IMR-90 (cell line): ENCODE results near the gene SRD5A3. TPM values are rescaled to one million over a fixed set of nuclear protein-coding genes. Genes with fewer than 3 reads are reported as not detected.

ENCODE experiments used
- ATAC-seq: fragments of 200-7000 bp; cut with Tn5 transposase; 2 replicates; pipeline ENCODE4 v1.9.1; 2020; ENCODE audit warnings: low read depth, mild to moderate bottlenecking, moderate library complexity
- BruUV-seq: library from RNA; stranded (reverse); fragments of 400-500 nt; replicated peaks from 2 replicates; lab custom pipeline; 2021; lab: Mats Ljungman, UMichigan
- CTCF ChIA-PET: fragments of 300-600 bp; formaldehyde crosslinking; extraction: SDS; loops from one replicate; lab custom pipeline; 2021; ENCODE audit warnings: antibody characterized with exemption; lab: Yijun Ruan, JAX
- POLR2A ChIA-PET: fragments of 300-600 bp; sonication (Branson Sonifier 250); formaldehyde crosslinking; loops from one replicate; lab custom pipeline; 2022; ENCODE audit warnings: antibody characterized with exemption; ENCODE audit not compliant: unreplicated experiment; lab: Charles Lee
- DNase-seq: peaks from one replicate; pipeline ENCODE4 v3.0.0; 2013
- H2AFZ ChIP-seq: replicated peaks from 2 replicates; pipeline ENCODE3; 2013; ENCODE audit warnings: low read length, mild to moderate bottlenecking; ENCODE audit not compliant: poor library complexity
- H2AK5ac ChIP-seq: 2 replicates; pipeline ENCODE4 v1.6.1; 2013; ENCODE audit warnings: low read depth, low read length, inconsistent platforms
- H2AK9ac ChIP-seq: replicated peaks from 2 replicates; pipeline ENCODE3; 2013; ENCODE audit warnings: mild to moderate bottlenecking, low read depth, low read length, moderate library complexity; ENCODE audit not compliant: poor library complexity
- H2BK120ac ChIP-seq: 2 replicates; pipeline ENCODE4 v1.6.1; 2013; ENCODE audit warnings: low read depth, low read length, inconsistent platforms
- H2BK15ac ChIP-seq: 3 replicates; pipeline ENCODE4 v1.6.1; 2013; ENCODE audit warnings: low read depth, low read length, inconsistent platforms
- H2BK20ac ChIP-seq: 2 replicates; pipeline ENCODE4 v1.6.1; 2013; ENCODE audit warnings: low read depth, mild to moderate bottlenecking, inconsistent platforms, low read length, moderate library complexity
- H2BK5ac ChIP-seq: 2 replicates; pipeline ENCODE4 v1.6.1; 2013; ENCODE audit warnings: mild to moderate bottlenecking, low read depth, low read length, inconsistent platforms; ENCODE audit not compliant: poor library complexity, severe bottlenecking
- H3K14ac ChIP-seq: replicated peaks from 2 replicates; pipeline ENCODE4 v1.6.1; 2013; ENCODE audit warnings: low read depth, low read length, inconsistent platforms
- H3K18ac ChIP-seq: 2 replicates; pipeline ENCODE4 v1.6.1; 2013; ENCODE audit warnings: low read depth, low read length, control low read depth
- H3K23ac ChIP-seq: 2 replicates; pipeline ENCODE4 v1.6.1; 2013; ENCODE audit warnings: low read depth, low read length, inconsistent platforms
- H3K27ac ChIP-seq: 2 replicates; pipeline ENCODE4 v1.5.1; 2013; ENCODE audit warnings: mild to moderate bottlenecking, control low read depth, low read length; ENCODE audit not compliant: insufficient read depth
- H3K27me3 ChIP-seq: 2 replicates; pipeline ENCODE4 v1.6.1; 2013; ENCODE audit warnings: low read length; ENCODE audit not compliant: control insufficient read depth, insufficient read depth
- H3K36me3 ChIP-seq: 2 replicates; pipeline ENCODE4 v1.6.1; 2013; ENCODE audit warnings: low read length, mixed read lengths; ENCODE audit not compliant: control insufficient read depth, insufficient read depth
- H3K4ac ChIP-seq: 2 replicates; pipeline ENCODE4 v1.6.1; 2013; ENCODE audit warnings: low read depth, low read length, inconsistent platforms
- H3K4me1 ChIP-seq: 2 replicates; pipeline ENCODE4 v1.6.1; 2013; ENCODE audit warnings: low read length, mixed read lengths; ENCODE audit not compliant: control insufficient read depth, insufficient read depth
- H3K4me2 ChIP-seq: 2 replicates; pipeline ENCODE4 v1.6.1; 2013; ENCODE audit warnings: low read depth, mild to moderate bottlenecking, control low read depth, low read length, moderate library complexity
- H3K4me3 ChIP-seq: 2 replicates; pipeline ENCODE4 v1.5.1; 2013; ENCODE audit warnings: low read depth, mild to moderate bottlenecking, control low read depth, low read length, moderate library complexity; ENCODE audit not compliant: insufficient read depth
- H3K56ac ChIP-seq: 2 replicates; pipeline ENCODE4 v1.6.1; 2013; ENCODE audit warnings: low read length, inconsistent platforms; ENCODE audit not compliant: insufficient read depth; ENCODE audit errors: extremely low read depth
- H3K79me1 ChIP-seq, 2 experiments: 2 replicates each; pipeline ENCODE4 v1.6.1; 2013; ENCODE audit warnings: low read length in 2 of 2, inconsistent platforms in 1 of 2, low read depth in 1 of 2
- H3K9ac ChIP-seq: 2 replicates; pipeline ENCODE4 v1.6.1; 2013; ENCODE audit warnings: low read depth, low read length, control low read depth
- H3K9me1 ChIP-seq: 2 replicates; pipeline ENCODE4 v1.6.1; 2013; ENCODE audit warnings: low read length, inconsistent platforms; ENCODE audit not compliant: insufficient read depth
- H3K9me3 ChIP-seq: 2 replicates; pipeline ENCODE4 v1.6.1; 2013; ENCODE audit warnings: low read length; ENCODE audit not compliant: control insufficient read depth, insufficient read depth
- H4K20me1 ChIP-seq: 2 replicates; pipeline ENCODE4 v1.6.1; 2013; ENCODE audit warnings: low read length, inconsistent platforms; ENCODE audit not compliant: insufficient read depth
- H4K5ac ChIP-seq: 2 replicates; pipeline ENCODE4 v1.6.1; 2013; ENCODE audit warnings: mild to moderate bottlenecking, low read depth, low read length, control low read depth
- H4K8ac ChIP-seq, 2 experiments: 2 replicates each; pipeline ENCODE4 v1.6.1; 2013; ENCODE audit warnings: low read depth in 2 of 2, low read length in 2 of 2, control low read depth in 1 of 2, inconsistent platforms in 1 of 2
- H4K91ac ChIP-seq: 2 replicates; pipeline ENCODE4 v1.6.1; 2013; ENCODE audit warnings: low read depth, low read length, inconsistent platforms; ENCODE audit not compliant: insufficient read depth
- BHLHE40 ChIP-seq: fragments of 150-350 bp; IDR thresholded peaks from 2 replicates; pipeline ENCODE4 v1.6.1; 2016; ENCODE audit warnings: mild to moderate bottlenecking, low read depth, low read length
- CHD1 ChIP-seq: IDR thresholded peaks from 2 replicates; pipeline ENCODE4 v1.6.1; 2012; ENCODE audit warnings: low read depth, low read length, improper control_type of control experiment
- ELK1 ChIP-seq: fragments of 150-350 bp; IDR thresholded peaks from 2 replicates; pipeline ENCODE4 v1.6.1; 2016; ENCODE audit warnings: low read depth, mild to moderate bottlenecking, low read length, moderate library complexity, borderline replicate concordance
- FOS ChIP-seq: fragments of 150-350 bp; IDR thresholded peaks from 2 replicates; pipeline ENCODE4 v1.6.1; 2016; ENCODE audit warnings: low read depth, low read length
- MAFK ChIP-seq: IDR thresholded peaks from 2 replicates; pipeline ENCODE4 v1.6.1; 2012; ENCODE audit warnings: low read depth, low read length, improper control_type of control experiment
- MXI1 ChIP-seq: IDR thresholded peaks from 2 replicates; pipeline ENCODE4 v1.6.1; 2012; ENCODE audit warnings: low read depth, mild to moderate bottlenecking, low read length, moderate library complexity, borderline replicate concordance
- NFE2L2 ChIP-seq: fragments of 150-350 bp; IDR thresholded peaks from 2 replicates; pipeline ENCODE4 v1.6.1; 2016; ENCODE audit warnings: low read depth, mild to moderate bottlenecking, low read length
- POLR2A ChIP-seq: IDR thresholded peaks from 2 replicates; pipeline ENCODE4 v1.6.1; 2012; ENCODE audit warnings: mild to moderate bottlenecking, low read depth, low read length
- RAD21 ChIP-seq: IDR thresholded peaks from 2 replicates; pipeline ENCODE4 v1.6.1; 2012; ENCODE audit warnings: low read length, improper control_type of control experiment
- RCOR1 ChIP-seq: IDR thresholded peaks from 2 replicates; pipeline ENCODE4 v1.6.1; 2012; ENCODE audit warnings: mild to moderate bottlenecking, low read length, improper control_type of control experiment; ENCODE audit not compliant: insufficient replicate concordance
- RFX5 ChIP-seq: IDR thresholded peaks from 2 replicates; pipeline ENCODE4 v1.8.0; 2012; ENCODE audit warnings: low read depth, mild to moderate bottlenecking, low read length, moderate library complexity
- SMC3 ChIP-seq: fragments of 150-350 bp; IDR thresholded peaks from 2 replicates; pipeline ENCODE4 v1.6.1; 2016; ENCODE audit warnings: low read depth, mild to moderate bottlenecking, antibody characterized with exemption, low read length, moderate library complexity
- USF2 ChIP-seq: fragments of 150-350 bp; IDR thresholded peaks from 2 replicates; pipeline ENCODE4 v1.6.1; 2017; ENCODE audit warnings: mild to moderate bottlenecking, antibody characterized with exemption, low read length, low read depth
- WGBS, 2 experiments: methylation state at CpG; one replicate each; pipeline versions ENCODE4 v1.1.5 to v1.1.7; 2013; ENCODE audit warnings: missing lambda C conversion rate in 2 of 2; ENCODE audit not compliant: insufficient read length in 1 of 2; ENCODE audit errors: extremely low coverage in 2 of 2; 5-methylcytosine and 5-hydroxymethylcytosine counted together
- dilution Hi-C: fragments of 300-500 bp; cut with HindIII; formaldehyde crosslinking; loops from one replicate; pipeline ENCODE4 v1.14.3; 2018; ENCODE audit warnings: low sequenced_read_pairs; ENCODE audit not compliant: unreplicated experiment
- in situ Hi-C: fragments of 300-500 bp; cut with MboI; formaldehyde crosslinking; loops from 3 replicates; pipeline ENCODE4 v1.14.3; 2019; ENCODE audit warnings: low sequenced_read_pairs, inconsistent platforms, mixed read lengths
- intact Hi-C: fragments of 100-400 bp; cut with micrococcal nuclease; formaldehyde crosslinking; loops from 2 replicates; pipeline ENCODE4 v1.10.0; 2022
- polyA plus RNA-seq, 3 experiments: library from polyadenylated mRNA; depleted of rRNA; stranded (reverse); fragments of >200 nt; gene quantifications; 2 replicates each; pipeline ENCODE4 v1.2.3, GENCODE V29; 2012; ENCODE audit warnings: low replicate concordance in 1 of 3
- total RNA-seq: library from RNA; depleted of rRNA; stranded (reverse); fragments of >200 nt; gene quantifications from 2 replicates; pipeline ENCODE4 v1.2.3, GENCODE V29; 2012
- TF ChIP-seq, protein P1 (sequence below): conservative IDR thresholded peaks from 2 replicates; pipeline ENCODE4 v1.5.1; 2012; ENCODE audit warnings: mild to moderate bottlenecking, low read depth, low read length, improper control_type of control experiment

The SRD5A3 gene
- total and polyA plus RNA-seq, 2 of the 4 experiments (the other 2 are of a cell fraction), result 5.6 to 6.8 TPM

GRCh38 chr4:55308071-55308470 lies 38.0 kb upstream of the SRD5A3 start:
- Histone ChIP-seq H3K4me2 (no peak overlapping the region), H3K56ac (no peak overlapping the region), H3K14ac (no peak overlapping the region), H4K91ac (no peak overlapping the region), H2BK15ac (no peak overlapping the region), H3K9me3 (no peaks in the 10 kb centered on the region), H4K20me1 (no peaks in the 10 kb centered on the region), H2AFZ (no peak overlapping the region), H3K4me1 (no peaks in the 10 kb centered on the region), H3K23ac (no peak overlapping the region), H2AK9ac (no peak overlapping the region), H4K8ac (no peak overlapping the region), H3K18ac (no peak overlapping the region), H3K36me3 (no peaks in the 10 kb centered on the region), H3K4me3 (no peak overlapping the region), H3K27me3 (no peaks in the 10 kb centered on the region; the same call in 1 of the 2 replicates), H3K79me1 (no peaks in the 10 kb centered on the region), H2BK5ac (no peak overlapping the region), H3K27ac (no peak overlapping the region), H3K9me1 (no peaks in the 10 kb centered on the region), H3K4ac (no peak overlapping the region), H3K9ac (no peak overlapping the region), H2BK120ac (no peak overlapping the region), H4K5ac (no peak overlapping the region), H2AK5ac (no peak overlapping the region), H2BK20ac (no peak overlapping the region)
- intact Hi-C loops, result no loop called here
- dilution Hi-C loops, result no loop called here
- BruUV-seq, result no TSS peak
- ATAC-seq, result no peak
- in situ Hi-C loops, result loop anchor here (25.0 kb wide), 2 partner anchors 496 to 921 kb away; no protein-coding TSS in a partner anchor
- WGBS, 2 experiments, result 33% methylated on average over 1 of the region's 2 CpGs; no CpG with 5 or more reads in 1 of the 2 experiments
- POLR2A ChIA-PET, result no interaction called here
- CTCF ChIA-PET, result no interaction called here
- no peak for DNase-seq
- TF ChIP-seq CHD1, result no peak
- TF ChIP-seq RAD21, result no peak
- no peak for TF ChIP-seq BHLHE40
- TF ChIP-seq MXI1, result no peak
- TF ChIP-seq RFX5, result no peak
- TF ChIP-seq, protein P1, sequence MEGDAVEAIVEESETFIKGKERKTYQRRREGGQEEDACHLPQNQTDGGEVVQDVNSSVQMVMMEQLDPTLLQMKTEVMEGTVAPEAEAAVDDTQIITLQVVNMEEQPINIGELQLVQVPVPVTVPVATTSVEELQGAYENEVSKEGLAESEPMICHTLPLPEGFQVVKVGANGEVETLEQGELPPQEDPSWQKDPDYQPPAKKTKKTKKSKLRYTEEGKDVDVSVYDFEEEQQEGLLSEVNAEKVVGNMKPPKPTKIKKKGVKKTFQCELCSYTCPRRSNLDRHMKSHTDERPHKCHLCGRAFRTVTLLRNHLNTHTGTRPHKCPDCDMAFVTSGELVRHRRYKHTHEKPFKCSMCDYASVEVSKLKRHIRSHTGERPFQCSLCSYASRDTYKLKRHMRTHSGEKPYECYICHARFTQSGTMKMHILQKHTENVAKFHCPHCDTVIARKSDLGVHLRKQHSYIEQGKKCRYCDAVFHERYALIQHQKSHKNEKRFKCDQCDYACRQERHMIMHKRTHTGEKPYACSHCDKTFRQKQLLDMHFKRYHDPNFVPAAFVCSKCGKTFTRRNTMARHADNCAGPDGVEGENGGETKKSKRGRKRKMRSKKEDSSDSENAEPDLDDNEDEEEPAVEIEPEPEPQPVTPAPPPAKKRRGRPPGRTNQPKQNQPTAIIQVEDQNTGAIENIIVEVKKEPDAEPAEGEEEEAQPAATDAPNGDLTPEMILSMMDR, result no peak
- no peak for TF ChIP-seq FOS
- no peak for TF ChIP-seq MAFK
- no peak for TF ChIP-seq POLR2A
- no peak for TF ChIP-seq USF2
- TF ChIP-seq SMC3, result no peak
- no peak for TF ChIP-seq ELK1
- no peak for TF ChIP-seq RCOR1
- no peak for TF ChIP-seq NFE2L2
